ENCODE data around the gene PLGRKT.

The PLGRKT gene

GRCh38 chr9:5429873-5430564, 7.7 kb downstream of the PLGRKT start:
- H3K36me3 Mint-ChIP-seq (ENCODE audit: low read depth) = peaks cover 43% of the 10 kb centered on the region
- H3K4me1 Mint-ChIP-seq = no peaks in the 10 kb centered on the region
- no peak overlapping the region for H3K4me3 Mint-ChIP-seq

GRCh38 chr9:5428794-5429528, 8.8 kb downstream of the PLGRKT start:
- Mint-ChIP-seq H3K27ac (peak overlapping the region; percentile 78), H3K9me3 (peaks cover 22% of the 10 kb centered on the region), H3K36me3 (ENCODE audit: low read depth) (peaks cover 37% of the 10 kb centered on the region), H3K27me3 (ENCODE audit: low read depth, poor library complexity) (peaks cover 5% of the 10 kb centered on the region), H3K4me3 (no peak overlapping the region), H3K4me1 (no peaks in the 10 kb centered on the region)
- no peak for TF ChIP-seq CTCF (IDR thresholded peaks at IDR 0.05)
- DNase-seq = no peak

More at GRCh38 chr9:5429873-5430564, 7.7 kb downstream of the PLGRKT start:
- Mint-ChIP-seq H3K27me3 (ENCODE audit: low read depth, poor library complexity) (peaks cover 5% of the 10 kb centered on the region), H3K9me3 (peaks cover 27% of the 10 kb centered on the region), H3K27ac (no peak overlapping the region)
- no peak for DNase-seq
- no peak for TF ChIP-seq CTCF (IDR thresholded peaks at IDR 0.05)

GRCh38 chr9:5428172-5428571, 9.6 kb downstream of the PLGRKT start:
- peaks cover 31% of the 10 kb centered on the region for H3K36me3 Mint-ChIP-seq (ENCODE audit: low read depth)
- H3K9me3 Mint-ChIP-seq = peaks cover 16% of the 10 kb centered on the region
- no peak for TF ChIP-seq CTCF (IDR thresholded peaks at IDR 0.05)
- H3K27me3 Mint-ChIP-seq (ENCODE audit: low read depth, poor library complexity) = peaks cover 5% of the 10 kb centered on the region
- H3K27ac Mint-ChIP-seq = no peak overlapping the region
- H3K4me1 Mint-ChIP-seq = no peaks in the 10 kb centered on the region
- no peak overlapping the region for H3K4me3 Mint-ChIP-seq
- DNase-seq = no peak

- DNase-seq = no peak
- peaks cover 20% of the 10 kb centered on the region for H3K36me3 Mint-ChIP-seq (ENCODE audit: low read depth)
- H3K27ac Mint-ChIP-seq = no peak overlapping the region
- no peak overlapping the region for H3K4me3 Mint-ChIP-seq
- no peaks in the 10 kb centered on the region for H3K4me1 Mint-ChIP-seq
- no peaks in the 10 kb centered on the region for H3K27me3 Mint-ChIP-seq (ENCODE audit: low read depth, poor library complexity)
- peaks cover 4% of the 10 kb centered on the region for H3K9me3 Mint-ChIP-seq
- TF ChIP-seq CTCF (IDR thresholded peaks at IDR 0.05) = no peak
Observed at GRCh38 chr9:5427005-5427404, 10.7 kb downstream of the PLGRKT start.

- no peak for DNase-seq
- H3K4me3 Mint-ChIP-seq = no peak overlapping the region
- H3K9me3 Mint-ChIP-seq = no peaks in the 10 kb centered on the region
- H3K27me3 Mint-ChIP-seq (ENCODE audit: low read depth, poor library complexity) = no peaks in the 10 kb centered on the region
- no peaks in the 10 kb centered on the region for H3K4me1 Mint-ChIP-seq
- H3K27ac Mint-ChIP-seq = no peak overlapping the region
- TF ChIP-seq CTCF (IDR thresholded peaks at IDR 0.05) = peak; percentile 45
- peaks cover 2% of the 10 kb centered on the region for H3K36me3 Mint-ChIP-seq (ENCODE audit: low read depth)
Observed at GRCh38 chr9:5425006-5425628, 12.6 kb downstream of the PLGRKT start.
